K562 (cell line): Measurements from ENCODE around the gene CD74. TPM values are rescaled to one million over a fixed set of nuclear protein-coding genes. Genes with fewer than 3 reads are reported as not detected.
A peak's percentile ranks its signal among the peaks of the same experiment; 100 is the strongest.

Experiments used
- CBFA2T2 ChIP-seq: fragments of 450-650 bp; conservative IDR thresholded peaks from 2 replicates; pipeline ENCODE4 v1.6.1; 2017; ENCODE audit warnings: mild to moderate bottlenecking
- EP400 ChIP-seq: fragments of 450-650 bp; IDR thresholded peaks from 2 replicates; pipeline ENCODE4 v1.6.1; 2017; ENCODE audit warnings: antibody characterized with exemption, mild to moderate bottlenecking, moderate library complexity
- ERF ChIP-seq: fragments of 450-650 bp; formaldehyde crosslinking; IDR thresholded peaks from 2 replicates; pipeline ENCODE4 v1.4.0; 2020; ENCODE audit warnings: mild to moderate bottlenecking, mixed read lengths
- FOXK2 ChIP-seq, 2 experiments: fragments of 450-650 bp; IDR thresholded peaks in 1 of 2; conservative IDR thresholded peaks in 1 of 2; 2 replicates each; pipeline ENCODE4 v1.6.1; 2016; ENCODE audit warnings: low read depth in 2 of 2, mild to moderate bottlenecking in 1 of 2
- MIER1 ChIP-seq: fragments of 450-650 bp; IDR thresholded peaks from 2 replicates; pipeline ENCODE4 v1.6.1; 2016; ENCODE audit warnings: antibody characterized with exemption, mild to moderate bottlenecking, low read depth
- NBN ChIP-seq: fragments of 450-650 bp; IDR thresholded peaks from 2 replicates; pipeline ENCODE4 v1.6.1; 2016; ENCODE audit warnings: low read depth, mild to moderate bottlenecking
- POLR3A ChIP-seq: IDR thresholded peaks from 2 replicates; pipeline ENCODE4 v1.6.1; 2011; ENCODE audit warnings: borderline replicate concordance, mild to moderate bottlenecking, moderate library complexity; ENCODE audit not compliant: insufficient read length, insufficient read depth; ENCODE audit errors: extremely low read depth
- RAD21 ChIP-seq, 2 experiments: fragments of 250-450 bp in 1 of 2; fragments of 450-650 bp in 1 of 2; sonication (Bioruptor Pico) in 1 of 2; formaldehyde crosslinking in 1 of 2; IDR thresholded peaks in 1 of 2; conservative IDR thresholded peaks in 1 of 2; 2 replicates each; pipeline versions ENCODE4 v1.4.0 to v1.8.0; 2020 to 2022; ENCODE audit warnings: mild to moderate bottlenecking in 2 of 2, moderate library complexity in 1 of 2
- SNIP1 ChIP-seq: fragments of 450-650 bp; IDR thresholded peaks from 2 replicates; pipeline ENCODE4 v1.7.1; 2017; ENCODE audit warnings: low read depth, mild to moderate bottlenecking
- UBTF ChIP-seq, 2 experiments: IDR thresholded peaks; 2 replicates each; pipeline ENCODE4 v1.6.1; 2012; ENCODE audit warnings: improper control_type of control experiment in 2 of 2, low read depth in 2 of 2, low read length in 2 of 2, borderline replicate concordance in 1 of 2
- ZFPM2 ChIP-seq: fragments of 250-450 bp; sonication (Bioruptor Pico); IDR thresholded peaks from 2 replicates; pipeline ENCODE4 v1.5.1; 2022; ENCODE audit warnings: mild to moderate bottlenecking
- ZNF217 ChIP-seq: sonication (generic); formaldehyde crosslinking; IDR thresholded peaks from 2 replicates; pipeline ENCODE4 v1.8.0; 2022; ENCODE audit warnings: mild to moderate bottlenecking, missing genetic modification reagents
- ZNF253 ChIP-seq: fragments of 250-450 bp; sonication (Bioruptor Pico); conservative IDR thresholded peaks from 2 replicates; pipeline ENCODE4 v1.6.1; 2021; ENCODE audit warnings: mild to moderate bottlenecking
- ZNF407 ChIP-seq: fragments of 450-650 bp; IDR thresholded peaks from 2 replicates; pipeline ENCODE4 v1.6.1; 2016; ENCODE audit warnings: low read depth
- polyA plus RNA-seq, 8 experiments: library from polyadenylated mRNA; depleted of rRNA in 4 of 8; stranded (reverse) in 5 of 8; unstranded in 3 of 8; fragments of >200 nt; fragmentation: Nextera tagmentation in 2 of 8; fragmentation: Illumina TruSeq in 1 of 8; extraction: Ambion mirVana in 2 of 8; extraction: Trizol in 1 of 8; gene quantifications; 2 replicates each; pipeline versions ENCODE4 v1.2.1 to v1.2.3, GENCODE V29; 2011 to 2014; ENCODE audit warnings: inconsistent platforms in 1 of 8, missing spikeins in 1 of 8
- total RNA-seq, 7 experiments: library from RNA; depleted of rRNA in 6 of 7; stranded (reverse); fragments of >200 nt in 6 of 7; fragmentation: Illumina TruSeq in 2 of 7; extraction: Trizol in 2 of 7; gene quantifications; 2 replicates each; pipeline versions ENCODE4 v1.2.1 to v1.2.3, GENCODE V29; 2011 to 2021; ENCODE audit warnings: low replicate concordance in 1 of 7

The CD74 gene
- total and polyA plus RNA-seq, 9 of the 15 experiments (the other 6 are each of a cell fraction or from before 2014, with no cell fraction given): 0.07 to 4.8 (median 0.32) TPM

GRCh38 chr5:150357326-150358260, 55.1 kb downstream of the CD74 start, which contains the start of gene TCOF1 (continued):
- TF ChIP-seq ZNF407: no peak
- TF ChIP-seq ZNF217: no peak
- no peak for TF ChIP-seq RAD21 (CRISPR knock-in tag; conservative IDR thresholded peaks at IDR 0.05 in 1 of 2, IDR thresholded peaks at IDR 0.05 in 1 of 2)
- TF ChIP-seq EP400: peak; percentile 85
- TF ChIP-seq NBN: no peak
- TF ChIP-seq FOXK2 (conservative IDR thresholded peaks at IDR 0.05 in 1 of 2, IDR thresholded peaks at IDR 0.05 in 1 of 2; ENCODE audit: low read depth in 2 of 2): 0 out of 4 replicates have a peak, but pooled peaks of 1 of the 2 experiments have one; percentile 38
- no peak for TF ChIP-seq SNIP1
- no peak for TF ChIP-seq MIER1
- TF ChIP-seq POLR3A: no peak
- TF ChIP-seq ERF (CRISPR knock-in tag): 0 out of 2 replicates have a peak, but pooled peaks have one; percentile 19
- TF ChIP-seq CBFA2T2: no peak
- TF ChIP-seq UBTF (IDR thresholded peaks at IDR 0.05; ENCODE audit: borderline replicate concordance in 1 of 2, low read depth in 2 of 2, low read length in 2 of 2): 0 out of 4 replicates have a peak, but pooled peaks of 1 of the 2 experiments have one; percentile 23
- TF ChIP-seq ZFPM2 (CRISPR knock-in tag): no peak
- no peak for TF ChIP-seq ZNF253
